Cardiac muscle cell (in vitro differentiated cells and primary cell): ENCODE data around the gene GGACT. TPM values are rescaled to one million over a fixed set of nuclear protein-coding genes. Genes with fewer than 3 reads are reported as not detected.

Experiments
- DNase-seq, 2 donors: peaks; one replicate each; pipeline versions ENCODE4 v3.0.0 to v3.0.0-alpha.2; 2010 to 2017; ENCODE audit warnings: low read depth in 1 of 2, low spot score in 1 of 2
- H3K27ac ChIP-seq: fragments of 200-600 bp; sonication (generic); 2 replicates; pipeline ENCODE4 v1.5.1; 2016
- H3K27me3 ChIP-seq: fragments of 200-600 bp; sonication (generic); 2 replicates; pipeline ENCODE4 v1.6.0; 2016; ENCODE audit warnings: control low read depth
- H3K36me3 ChIP-seq: fragments of 200-600 bp; sonication (generic); 2 replicates; pipeline ENCODE4 v1.5.1; 2016; ENCODE audit warnings: control low read depth
- H3K4me1 ChIP-seq: fragments of 200-600 bp; sonication (generic); 2 replicates; pipeline ENCODE4 v1.8.1; 2017; ENCODE audit warnings: low read depth, mild to moderate bottlenecking, mixed run types
- H3K4me3 ChIP-seq: fragments of 200-600 bp; sonication (generic); 2 replicates; pipeline ENCODE4 v1.5.1; 2016; ENCODE audit warnings: mild to moderate bottlenecking
- H3K9me3 ChIP-seq: fragments of 200-600 bp; sonication (generic); 2 replicates; pipeline ENCODE4 v1.5.1; 2017; ENCODE audit warnings: low read depth, mild to moderate bottlenecking, control low read depth
- CTCF ChIP-seq: IDR thresholded peaks from 2 replicates; pipeline ENCODE4 v1.5.1; 2012; ENCODE audit warnings: low read depth, mild to moderate bottlenecking, low read length
- polyA plus RNA-seq: library from polyadenylated mRNA; unstranded; fragments of >200 nt; fragmentation: Nextera tagmentation; extraction: Ambion mirVana; gene quantifications from 2 replicates; pipeline ENCODE4 v1.2.1, GENCODE V29; 2016
- total RNA-seq: library from RNA; depleted of rRNA; stranded (reverse); fragments of >200 nt; gene quantifications from 2 replicates; pipeline ENCODE4 v1.2.3, GENCODE V29; 2016

Gene GGACT
- total and polyA plus RNA-seq, 2 experiments from 2014 or later: 4.4 to 8.3 TPM

GRCh38 chr13:100566543-100566942 lies 22.0 kb downstream of the GGACT start:
- DNase-seq: no peak
- H3K4me3 ChIP-seq: no peak overlapping the region
- no peak overlapping the region for H3K27ac ChIP-seq
- no peaks in the 10 kb centered on the region for H3K36me3 ChIP-seq
- H3K27me3 ChIP-seq: no peaks in the 10 kb centered on the region
- no peak for TF ChIP-seq CTCF
- no peaks in the 10 kb centered on the region for H3K9me3 ChIP-seq
- H3K4me1 ChIP-seq: no peaks in the 10 kb centered on the region

- Histone ChIP-seq H3K9me3 (no peaks in the 10 kb centered on the region), H3K27me3 (no peaks in the 10 kb centered on the region), H3K27ac (no peak overlapping the region), H3K36me3 (no peaks in the 10 kb centered on the region), H3K4me1 (no peaks in the 10 kb centered on the region), H3K4me3 (no peak overlapping the region)
- TF ChIP-seq CTCF: no peak
- DNase-seq: no peak
Measured at GRCh38 chr13:100565286-100565685, 23.3 kb downstream of the GGACT start.

GRCh38 chr13:100564444-100565223 lies 24.0 kb downstream of the GGACT start:
- Histone ChIP-seq H3K36me3 (no peaks in the 10 kb centered on the region), H3K27ac (no peak overlapping the region), H3K4me1 (no peaks in the 10 kb centered on the region), H3K4me3 (no peak overlapping the region), H3K9me3 (no peaks in the 10 kb centered on the region), H3K27me3 (no peaks in the 10 kb centered on the region)
- TF ChIP-seq CTCF: no peak
- DNase-seq: no peak

GRCh38 chr13:100563779-100564178 lies 24.8 kb downstream of the GGACT start:
- Histone ChIP-seq H3K27ac (no peak overlapping the region), H3K27me3 (no peaks in the 10 kb centered on the region), H3K36me3 (no peaks in the 10 kb centered on the region), H3K4me1 (no peaks in the 10 kb centered on the region), H3K4me3 (no peak overlapping the region), H3K9me3 (no peaks in the 10 kb centered on the region)
- DNase-seq: no peak
- no peak for TF ChIP-seq CTCF

- no peaks in the 10 kb centered on the region for H3K36me3 ChIP-seq
- no peak for DNase-seq
- H3K4me3 ChIP-seq: no peak overlapping the region
- H3K9me3 ChIP-seq: no peaks in the 10 kb centered on the region
- H3K27ac ChIP-seq: no peak overlapping the region
- H3K27me3 ChIP-seq: no peaks in the 10 kb centered on the region
- TF ChIP-seq CTCF: no peak
- H3K4me1 ChIP-seq: no peaks in the 10 kb centered on the region
Measured at GRCh38 chr13:100561599-100562204, 26.9 kb downstream of the GGACT start.
